Adipocyte (in vitro differentiated cells): ENCODE data around the gene DDX39B.
A peak's percentile ranks its signal among the peaks of the same experiment; 100 is the strongest.
"Not testable (repeated sequence)": the region's sequence is repeated elsewhere in the genome, so short reads cannot be mapped to it uniquely, and the experiment has no call there.

ENCODE experiments used
- DNase-seq: peaks from one replicate; pipeline ENCODE4 v3.0.0-alpha.2; 2015; ENCODE audit warnings: low read depth
- H3K27me3 ChIP-seq: replicated peaks from 2 replicates; pipeline ENCODE4 v1.7.0; 2013; ENCODE audit warnings: mild to moderate bottlenecking, low read length, moderate library complexity; ENCODE audit not compliant: control insufficient read depth, insufficient read depth
- H3K36me3 ChIP-seq: 2 replicates; pipeline ENCODE4 v1.7.0; 2013; ENCODE audit warnings: low read length, mild to moderate bottlenecking, moderate library complexity; ENCODE audit not compliant: control insufficient read depth, insufficient read depth, severe bottlenecking
- H3K4me1 ChIP-seq: 2 replicates; pipeline ENCODE4 v1.7.0; 2013; ENCODE audit warnings: mild to moderate bottlenecking, low read length, moderate library complexity; ENCODE audit not compliant: control insufficient read depth, insufficient read depth
- H3K4me3 ChIP-seq: 2 replicates; pipeline ENCODE4 v1.7.0; 2013; ENCODE audit warnings: mild to moderate bottlenecking, low read length, moderate library complexity
- H3K9ac ChIP-seq: 2 replicates; pipeline ENCODE4 v1.7.0; 2013; ENCODE audit warnings: mild to moderate bottlenecking, low read length, moderate library complexity
- H3K9me3 ChIP-seq: 2 replicates; pipeline ENCODE4 v1.7.0; 2013; ENCODE audit warnings: mild to moderate bottlenecking, low read length, moderate library complexity; ENCODE audit not compliant: control insufficient read depth

The DDX39B gene

GRCh38 chr6:31489086-31489485 is 52.7 kb downstream of the DDX39B start:
- Histone ChIP-seq H3K4me3 (no peak overlapping the region), H3K9ac (no peak overlapping the region), H3K9me3 (no peaks in the 10 kb centered on the region), H3K4me1 (peaks cover 12% of the 10 kb centered on the region), H3K36me3 (no peaks in the 10 kb centered on the region), H3K27me3 (no peaks in the 10 kb centered on the region)
- no peak for DNase-seq

GRCh38 chr6:31487674-31488073 is 54.1 kb downstream of the DDX39B start:
- not testable (repeated sequence) for H3K4me3 ChIP-seq, H3K9me3 ChIP-seq, H3K36me3 ChIP-seq, H3K9ac ChIP-seq, DNase-seq, H3K27me3 ChIP-seq
- peaks cover 12% of the 10 kb centered on the region for H3K4me1 ChIP-seq

GRCh38 chr6:31486065-31486837 is 55.6 kb downstream of the DDX39B start:
- H3K4me3 ChIP-seq, H3K36me3 ChIP-seq, DNase-seq, H3K9me3 ChIP-seq, H3K27me3 ChIP-seq, H3K9ac ChIP-seq: not testable (repeated sequence)
- H3K4me1 ChIP-seq: peaks cover 12% of the 10 kb centered on the region

GRCh38 chr6:31485055-31485454 is 56.7 kb downstream of the DDX39B start:
- Histone ChIP-seq H3K36me3 (no peaks in the 10 kb centered on the region), H3K9me3 (no peaks in the 10 kb centered on the region), H3K27me3 (no peaks in the 10 kb centered on the region), H3K9ac (peak overlapping the region; percentile 9), H3K4me3 (peak overlapping the region; percentile 17), H3K4me1 (peaks cover 12% of the 10 kb centered on the region)
- no peak for DNase-seq

GRCh38 chr6:31483392-31483791 is 58.4 kb downstream of the DDX39B start:
- peak; percentile 17 for DNase-seq
- H3K9ac ChIP-seq: no peak overlapping the region
- no peaks in the 10 kb centered on the region for H3K9me3 ChIP-seq
- H3K27me3 ChIP-seq: peaks cover 9% of the 10 kb centered on the region
- no peaks in the 10 kb centered on the region for H3K36me3 ChIP-seq
- no peak overlapping the region for H3K4me3 ChIP-seq
- peaks cover 12% of the 10 kb centered on the region for H3K4me1 ChIP-seq

- Histone ChIP-seq H3K9me3 (no peaks in the 10 kb centered on the region), H3K4me3 (no peak overlapping the region), H3K36me3 (no peaks in the 10 kb centered on the region), H3K27me3 (peaks cover 15% of the 10 kb centered on the region), H3K4me1 (peaks cover 11% of the 10 kb centered on the region), H3K9ac (no peak overlapping the region)
- DNase-seq: no peak
Observed at GRCh38 chr6:31480574-31480973, 61.2 kb downstream of the DDX39B start.
